Measurements from ENCODE around the gene TMCO2. TPM values are rescaled to one million over a fixed set of nuclear protein-coding genes. Genes with fewer than 3 reads are reported as not detected.

Gene TMCO2
- polyA plus RNA-seq, 3 donors: not detected

GRCh38 chr1:40276122-40276521 lies 28.4 kb downstream of the TMCO2 start:
- H3K27me3 ChIP-seq (ENCODE audit: control insufficient read depth in 2 of 2, insufficient read depth in 2 of 2, low read length in 2 of 2): no peaks in the 10 kb centered on the region
- no peaks in the 10 kb centered on the region for H3K9me3 ChIP-seq (replicated peaks in 1 of 2; ENCODE audit: control insufficient read depth in 1 of 2, insufficient read depth in 1 of 2, low read length in 2 of 2)
- no peaks in the 10 kb centered on the region for H3K9me3 Mint-ChIP-seq
- DNase-seq: no peak
- no peaks in the 10 kb centered on the region for H4K20me1 ChIP-seq (ENCODE audit: insufficient read depth, low read length)
- no peak overlapping the region for H3K4me3 Mint-ChIP-seq
- peaks cover 0 to 2% (median 0%) of the 10 kb centered on the region in 3 donors for H3K27me3 Mint-ChIP-seq (ENCODE audit: low read depth in 3 of 3)
- no peak overlapping the region for H3K4me3 ChIP-seq (replicated peaks in 1 of 3; ENCODE audit: low read depth in 2 of 3, low read length in 3 of 3)
- H3K27ac Mint-ChIP-seq: peak overlapping the region in 5 of 7 donors; percentile 9 to 70 (median 37)
- H3K4me1 ChIP-seq (ENCODE audit: control insufficient read depth in 1 of 2, insufficient read depth in 2 of 2, low read length in 2 of 2): no peaks in the 10 kb centered on the region
- no peak for TF ChIP-seq CTCF (IDR thresholded peaks at IDR 0.05)
- 97% methylated on average over 2 of the region's 3 CpGs for WGBS (ENCODE audit: insufficient coverage)
- no peak overlapping the region for H3K9ac ChIP-seq (ENCODE audit: insufficient read depth, low read length, poor library complexity, severe bottlenecking)
- H2AFZ ChIP-seq (ENCODE audit: insufficient read depth, low read depth, low read length, poor library complexity, severe bottlenecking): no peak overlapping the region
- no peak overlapping the region for H3K4me2 ChIP-seq (replicated peaks; ENCODE audit: extremely low read depth, low read length, poor library complexity, severe bottlenecking)
- H3K27ac ChIP-seq (ENCODE audit: low read depth in 1 of 2, low read length in 2 of 2): peak overlapping the region in 1 of 2 donors; percentile 36
- peaks cover 2% of the 10 kb centered on the region for H3K4me1 Mint-ChIP-seq
- intact Hi-C loops (cut with micrococcal nuclease): no loop called here
- no peaks in the 10 kb centered on the region for H3K79me2 ChIP-seq (ENCODE audit: insufficient read depth, low read length)
- H3K36me3 Mint-ChIP-seq: peaks cover 62 to 64% of the 10 kb centered on the region in 2 donors
- H3K36me3 ChIP-seq (replicated peaks in 1 of 2; ENCODE audit: control insufficient read depth in 1 of 2, insufficient read depth in 2 of 2, low read length in 2 of 2): peaks cover 54 to 77% of the 10 kb centered on the region in 2 donors

GRCh38 chr1:40281853-40282252 lies 34.1 kb downstream of the TMCO2 start:
- H3K36me3 ChIP-seq (replicated peaks in 1 of 2; ENCODE audit: control insufficient read depth in 1 of 2, insufficient read depth in 2 of 2, low read length in 2 of 2): peaks cover 41 to 73% of the 10 kb centered on the region in 2 donors
- peaks cover 58 to 68% of the 10 kb centered on the region in 2 donors for H3K36me3 Mint-ChIP-seq
- peaks cover 0 to 2% (median 1%) of the 10 kb centered on the region in 3 donors for H3K27me3 Mint-ChIP-seq (ENCODE audit: low read depth in 3 of 3)
- H2AFZ ChIP-seq (ENCODE audit: insufficient read depth, low read depth, low read length, poor library complexity, severe bottlenecking): no peak overlapping the region
- no peaks in the 10 kb centered on the region for H3K4me1 Mint-ChIP-seq
- no peak for TF ChIP-seq CTCF (IDR thresholded peaks at IDR 0.05)
- no peaks in the 10 kb centered on the region for H3K27me3 ChIP-seq (ENCODE audit: control insufficient read depth in 2 of 2, insufficient read depth in 2 of 2, low read length in 2 of 2)
- H3K9me3 ChIP-seq (replicated peaks in 1 of 2; ENCODE audit: control insufficient read depth in 1 of 2, insufficient read depth in 1 of 2, low read length in 2 of 2): no peaks in the 10 kb centered on the region
- DNase-seq: no peak
- H3K4me1 ChIP-seq (ENCODE audit: control insufficient read depth in 1 of 2, insufficient read depth in 2 of 2, low read length in 2 of 2): no peaks in the 10 kb centered on the region
- H3K4me2 ChIP-seq (replicated peaks; ENCODE audit: extremely low read depth, low read length, poor library complexity, severe bottlenecking): no peak overlapping the region
- no peak overlapping the region for H3K4me3 ChIP-seq (replicated peaks in 1 of 3; ENCODE audit: low read depth in 2 of 3, low read length in 3 of 3)
- H3K9me3 Mint-ChIP-seq: no peaks in the 10 kb centered on the region
- no peak overlapping the region for H3K9ac ChIP-seq (ENCODE audit: insufficient read depth, low read length, poor library complexity, severe bottlenecking)
- H3K27ac ChIP-seq (ENCODE audit: low read depth in 1 of 2, low read length in 2 of 2): no peak overlapping the region
- H3K79me2 ChIP-seq (ENCODE audit: insufficient read depth, low read length): no peaks in the 10 kb centered on the region
- no peak overlapping the region for H3K27ac Mint-ChIP-seq
- H4K20me1 ChIP-seq (ENCODE audit: insufficient read depth, low read length): no peaks in the 10 kb centered on the region
- WGBS (ENCODE audit: insufficient coverage): 80% methylated on average over 1 of the region's 2 CpGs
- H3K4me3 Mint-ChIP-seq: no peak overlapping the region
- intact Hi-C loops (cut with micrococcal nuclease): no loop called here

Data from CD14-positive monocyte (primary cell).